HL-60 (cell line): Measurements from ENCODE around the gene PPP2R2D.

Experiments
- CTCF ChIP-seq: IDR thresholded peaks from one replicate; pipeline ENCODE4 v1.5.1; 2011; ENCODE audit warnings: low read length, control low read depth, inconsistent platforms; ENCODE audit not compliant: insufficient read depth
- GABPA ChIP-seq: IDR thresholded peaks from 2 replicates; pipeline ENCODE4 v1.6.1; 2012; ENCODE audit warnings: low read depth
- POLR2AphosphoS5 ChIP-seq: IDR thresholded peaks from 2 replicates; pipeline ENCODE4 v1.6.1; 2012; ENCODE audit warnings: low read depth
- REST ChIP-seq: IDR thresholded peaks from 2 replicates; pipeline ENCODE4 v1.6.1; 2012; ENCODE audit warnings: low read depth; ENCODE audit not compliant: insufficient replicate concordance

GRCh38 chr10:131982796-131983195 lies 82.0 kb downstream of the PPP2R2D start:
- TF ChIP-seq CTCF (no peak), POLR2AphosphoS5 (no peak), REST (no peak), GABPA (no peak)
